Mesangial cell (primary cell): ENCODE measurements around the gene ADCYAP1. TPM values are rescaled to one million over a fixed set of nuclear protein-coding genes. Genes with fewer than 3 reads are reported as not detected.

Experiments
- total RNA-seq: library from RNA; depleted of rRNA; stranded (reverse); fragments of >200 nt; gene quantifications from 2 replicates; pipeline ENCODE4 v1.2.3, GENCODE V29; 2015

Gene ADCYAP1
- total RNA-seq = 4.6 TPM in 1 of 2 replicates, not detected in the other

DNA sequence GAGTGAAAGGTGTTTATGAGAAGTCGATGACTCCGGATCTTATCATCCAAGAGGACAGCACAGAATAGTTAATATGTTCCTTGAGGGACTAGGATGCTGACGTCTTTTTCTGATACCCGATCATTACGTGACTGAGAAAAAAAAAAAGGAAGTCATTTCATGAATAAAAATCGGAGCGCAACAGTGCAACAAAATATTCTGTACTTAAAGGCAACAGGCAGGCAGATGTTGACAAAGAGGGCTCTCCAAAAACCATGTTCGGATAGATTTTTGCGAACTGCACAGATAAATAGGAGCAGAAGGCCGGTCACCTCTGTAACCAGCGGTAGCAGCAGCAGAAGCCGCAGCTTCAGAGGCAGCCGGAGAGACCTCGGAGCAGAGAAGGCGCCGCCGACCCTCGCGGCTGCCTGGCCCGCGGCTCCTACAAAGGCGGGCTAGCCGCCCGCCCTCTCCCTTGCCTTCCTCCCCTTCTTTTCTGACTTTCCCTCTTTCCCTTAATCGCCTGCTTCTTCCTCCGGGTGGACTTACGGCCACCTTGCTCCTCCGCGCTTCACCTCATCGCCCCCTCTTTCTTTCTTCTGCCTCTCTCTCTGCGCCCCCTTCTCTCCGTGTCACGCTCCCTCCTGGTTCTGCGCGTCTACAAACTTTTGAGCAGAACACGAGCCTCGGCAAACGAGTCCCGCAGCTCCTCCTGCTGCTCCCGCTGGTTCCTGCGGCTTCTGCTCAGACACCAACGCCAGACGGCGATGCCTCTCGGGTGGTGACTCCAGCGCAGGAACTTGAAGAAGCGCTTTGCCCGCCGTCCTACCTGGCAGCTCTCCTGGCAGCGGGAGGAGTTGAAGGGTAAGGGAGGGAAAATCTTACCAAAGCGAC, at the start of gene ADCYAP1:
TSS of gene ADCYAP1 (plus strand) at position 654 of the 873 bp plus-strand sequence. CDS start 516 bp downstream, outside the sequence.

Other genes with a start within 250 kb of the ADCYAP1 start
- 7.1 and 69.6 TPM in 2 replicates for gene TYMS, start 247.2 kb upstream of the ADCYAP1 start, total RNA-seq
- 27.3 and 31.3 TPM in 2 replicates for gene ENOSF1, start 192.2 kb upstream of the ADCYAP1 start, total RNA-seq
- gene YES1, start 92.6 kb upstream of the ADCYAP1 start, total RNA-seq = 116 and 134 TPM in 2 replicates